H1 (cell line): ENCODE measurements around the gene PCDH19. TPM values are rescaled to one million over a fixed set of nuclear protein-coding genes. Genes with fewer than 3 reads are reported as not detected.

Experiments
- CTCF ChIA-PET: fragments of 300-600 bp; sonication (Branson Sonifier 250); formaldehyde crosslinking; loops from one replicate; lab custom pipeline; 2021; ENCODE audit not compliant: partially characterized antibody; lab: Charles Lee
- POLR2A ChIA-PET: fragments of 300-600 bp; sonication (Branson Sonifier 250); formaldehyde crosslinking; loops from one replicate; lab custom pipeline; 2021; ENCODE audit warnings: inconsistent platforms; ENCODE audit not compliant: partially characterized antibody; lab: Charles Lee
- DNase-seq, 2 experiments: peaks; one replicate each; pipeline versions ENCODE4 v3.0.0 to v3.0.0-alpha.2; 2010 to 2022; ENCODE audit warnings: low spot score in 2 of 2, low read depth in 1 of 2, mixed read lengths in 1 of 2
- FAIRE-seq: peaks from 2 replicates; lab custom pipeline; 2011; peaks lifted over from hg19 to GRCh38; lab: Jason Lieb, UNC
- H2AFZ ChIP-seq: 2 replicates; pipeline ENCODE4 v1.8.1; 2012; ENCODE audit warnings: low read length, inconsistent platforms
- H2AK5ac ChIP-seq: 2 replicates; pipeline ENCODE4 v1.6.1; 2013; ENCODE audit warnings: low read depth, low read length
- H2BK120ac ChIP-seq: replicated peaks from 2 replicates; pipeline ENCODE3; 2013; ENCODE audit warnings: low read depth, low read length, inconsistent platforms
- H2BK12ac ChIP-seq: 2 replicates; pipeline ENCODE4 v1.6.1; 2013; ENCODE audit warnings: low read depth, low read length
- H2BK15ac ChIP-seq: 2 replicates; pipeline ENCODE4 v1.6.1; 2013; ENCODE audit warnings: low read length
- H2BK20ac ChIP-seq: 2 replicates; pipeline ENCODE4 v1.6.1; 2013; ENCODE audit warnings: low read length
- H2BK5ac ChIP-seq: 2 replicates; pipeline ENCODE4 v1.6.1; 2013; ENCODE audit warnings: low read depth, low read length
- H3K14ac ChIP-seq: 2 replicates; pipeline ENCODE4 v1.6.1; 2013; ENCODE audit warnings: inconsistent platforms; ENCODE audit not compliant: insufficient read length
- H3K18ac ChIP-seq: 2 replicates; pipeline ENCODE4 v1.6.1; 2013; ENCODE audit warnings: low read length; ENCODE audit errors: extremely low read depth
- H3K23ac ChIP-seq: 2 replicates; pipeline ENCODE4 v1.6.1; 2013; ENCODE audit warnings: inconsistent platforms; ENCODE audit not compliant: insufficient read length
- H3K23me2 ChIP-seq: 2 replicates; pipeline ENCODE4 v1.6.1; 2013; ENCODE audit warnings: low read depth, low read length
- H3K27ac ChIP-seq: 2 replicates; pipeline ENCODE4 v1.6.1; 2011; ENCODE audit warnings: low read depth, low read length, inconsistent platforms
- H3K27me3 ChIP-seq, 4 experiments: replicated peaks in 1 of 4; 1 replicate in 1 of 4; 2 replicates in 3 of 4; pipeline versions ENCODE4 v1.6.1 to v1.8.1; 2011 to 2013; ENCODE audit warnings: low read length in 3 of 4, mild to moderate bottlenecking in 3 of 4, inconsistent platforms in 2 of 4, mixed read lengths in 2 of 4, moderate library complexity in 1 of 4; ENCODE audit not compliant: control insufficient read depth in 3 of 4, insufficient read depth in 3 of 4; ENCODE audit errors: extremely low read depth in 1 of 4
- H3K36me3 ChIP-seq, 4 experiments: 2 replicates each; pipeline versions ENCODE4 v1.6.1 to v1.8.1; 2011 to 2013; ENCODE audit warnings: mild to moderate bottlenecking in 4 of 4, low read length in 3 of 4, moderate library complexity in 2 of 4, control low read depth in 1 of 4, inconsistent platforms in 1 of 4; ENCODE audit not compliant: insufficient read depth in 4 of 4, control insufficient read depth in 2 of 4
- H3K4ac ChIP-seq: replicated peaks from 2 replicates; pipeline ENCODE3; 2013; ENCODE audit warnings: low read length, low read depth, mixed read lengths, inconsistent platforms; ENCODE audit not compliant: insufficient read length
- H3K4me1 ChIP-seq, 4 experiments: replicated peaks in 1 of 4; 1 replicate in 1 of 4; 2 replicates in 3 of 4; pipeline versions ENCODE4 v1.6.1 to v1.8.1; 2011 to 2013; ENCODE audit warnings: low read length in 3 of 4, inconsistent platforms in 2 of 4, mixed read lengths in 1 of 4; ENCODE audit not compliant: insufficient read depth in 4 of 4, control insufficient read depth in 3 of 4
- H3K4me2 ChIP-seq, 2 experiments: 2 replicates each; pipeline versions ENCODE4 v1.6.1 to v1.8.1; 2011 to 2013; ENCODE audit warnings: low read depth in 2 of 2, low read length in 2 of 2, control low read depth in 1 of 2, inconsistent platforms in 1 of 2, mild to moderate bottlenecking in 1 of 2; ENCODE audit not compliant: insufficient read depth in 1 of 2
- H3K4me3 ChIP-seq, 4 experiments: fragments of 200-600, 300-600 bp in 1 of 4; sonication (generic), shearing (Covaris generic), sonication (Bioruptor Twin) in 1 of 4; 2 replicates each; pipeline versions ENCODE4 v1.5.1 to v1.8.1; 2011 to 2016; ENCODE audit warnings: low read length in 4 of 4, low read depth in 3 of 4, control low read depth in 2 of 4, inconsistent platforms in 2 of 4, mild to moderate bottlenecking in 2 of 4, mixed read lengths in 1 of 4, moderate library complexity in 1 of 4; ENCODE audit not compliant: insufficient read depth in 2 of 4; ENCODE audit errors: extremely low read depth in 1 of 4
- H3K56ac ChIP-seq: replicated peaks from 2 replicates; pipeline ENCODE3; 2013; ENCODE audit warnings: low read depth, mild to moderate bottlenecking, mixed read lengths, low read length, inconsistent platforms; ENCODE audit not compliant: insufficient read length
- H3K79me1 ChIP-seq: 2 replicates; pipeline ENCODE4 v1.6.1; 2013; ENCODE audit warnings: low read depth, low read length, control low read depth
- H3K79me2 ChIP-seq, 2 experiments: 2 replicates each; pipeline versions ENCODE4 v1.6.1 to v1.8.1; 2012 to 2013; ENCODE audit warnings: low read length in 2 of 2, mild to moderate bottlenecking in 2 of 2, inconsistent platforms in 1 of 2; ENCODE audit not compliant: insufficient read depth in 2 of 2, control insufficient read depth in 1 of 2
- H3K9ac ChIP-seq, 4 experiments: replicated peaks in 1 of 4; 1 replicate in 1 of 4; 2 replicates in 3 of 4; pipeline versions ENCODE4 v1.6.1 to v1.8.1; 2011 to 2013; ENCODE audit warnings: low read depth in 3 of 4, low read length in 3 of 4, control low read depth in 2 of 4, mild to moderate bottlenecking in 2 of 4, moderate library complexity in 2 of 4, inconsistent platforms in 1 of 4; ENCODE audit errors: extremely low read depth in 1 of 4
- H3K9me3 ChIP-seq, 2 experiments: 2 replicates each; pipeline versions ENCODE4 v1.6.1 to v1.8.1; 2012 to 2013; ENCODE audit warnings: mild to moderate bottlenecking in 2 of 2, moderate library complexity in 2 of 2, control low read depth in 1 of 2, inconsistent platforms in 1 of 2, low read depth in 1 of 2, low read length in 1 of 2, mixed read lengths in 1 of 2; ENCODE audit not compliant: insufficient read depth in 2 of 2
- H4K20me1 ChIP-seq, 2 experiments: replicated peaks in 1 of 2; 2 replicates each; pipeline versions ENCODE3 to v1.8.1; 2011 to 2013; ENCODE audit warnings: inconsistent platforms in 2 of 2, low read length in 2 of 2, mild to moderate bottlenecking in 1 of 2; ENCODE audit not compliant: insufficient read depth in 2 of 2, control insufficient read depth in 1 of 2
- H4K5ac ChIP-seq: 2 replicates; pipeline ENCODE4 v1.6.1; 2013; ENCODE audit warnings: low read length, low read depth, mixed read lengths, inconsistent platforms; ENCODE audit not compliant: insufficient read length
- H4K8ac ChIP-seq: 2 replicates; pipeline ENCODE4 v1.8.0; 2013; ENCODE audit warnings: mild to moderate bottlenecking, moderate library complexity, low read length, inconsistent platforms; ENCODE audit not compliant: insufficient read depth; ENCODE audit errors: extremely low read depth
- H4K91ac ChIP-seq: replicated peaks from 2 replicates; pipeline ENCODE3; 2013; ENCODE audit warnings: low read length, mixed read lengths, inconsistent platforms; ENCODE audit not compliant: insufficient read length
- TEAD4 ChIP-seq: IDR thresholded peaks from 2 replicates; pipeline ENCODE4 v1.6.1; 2012; ENCODE audit warnings: low read depth, low read length, inconsistent platforms, mixed read lengths
- polyA plus RNA-seq, 7 experiments: library from polyadenylated mRNA; depleted of rRNA in 3 of 7; stranded (reverse) in 5 of 7; unstranded in 2 of 7; fragments of >200 nt in 5 of 7; fragments of 200-250 nt in 2 of 7; gene quantifications; 1 replicate in 5 of 7; 2 replicates in 1 of 7; 4 replicates in 1 of 7; pipeline versions ENCODE4 v1.2.1 to v1.2.3, GENCODE V29; 2011 to 2013; ENCODE audit warnings: missing spikeins in 2 of 7, mixed read lengths in 2 of 7
- total RNA-seq: library from RNA; stranded (reverse); fragmentation: NEBNext Ultra II Directional; extraction: Animal tissue kit (Norgen Biotek cat#: 25700); gene quantifications from 2 replicates; pipeline ENCODE4 v1.2.1, GENCODE V29; 2021

PCDH19 gene
- total and polyA plus RNA-seq, 2 of the 8 experiments (the other 6 are each of a cell fraction or from before 2014, with no cell fraction given) = 0.12 to 1.2 TPM

- no peak for DNase-seq
- no peaks in the 10 kb centered on the region for H3K23me2 ChIP-seq
- no peak overlapping the region for H4K5ac ChIP-seq
- H3K23ac ChIP-seq = no peak overlapping the region
- no peak overlapping the region for H3K18ac ChIP-seq
- H3K4ac ChIP-seq = no peak overlapping the region
- no peaks in the 10 kb centered on the region for H3K79me1 ChIP-seq
- H2BK20ac ChIP-seq = no peak overlapping the region
- ChIA-PET CTCF (interaction anchor here (1.0 to 2.9 kb wide), 2 partner anchors 13 to 22 kb away, joined by 4 to 19 read pairs; no protein-coding TSS in a partner anchor), POLR2A (no interaction called here)
- no peak overlapping the region for H3K14ac ChIP-seq
- H3K27me3 ChIP-seq = no peaks in the 10 kb centered on the region
- no peak overlapping the region for H2BK120ac ChIP-seq
- no peak overlapping the region for H2BK5ac ChIP-seq
- no peak overlapping the region for H2BK12ac ChIP-seq
- 0 out of 4 replicates have a peak overlapping the region, but pooled peaks of 1 of the 2 experiments have one; percentile 11 for H3K4me2 ChIP-seq
- peaks cover 0 to 9% (median 4%) of the 10 kb centered on the region in 4 experiments; a peak in 4 of 7 replicates for H3K4me1 ChIP-seq
- no peak overlapping the region for H3K56ac ChIP-seq
- TF ChIP-seq TEAD4 = no peak
- H2BK15ac ChIP-seq = no peak overlapping the region
- H3K9me3 ChIP-seq = no peaks in the 10 kb centered on the region
- no peak overlapping the region for H3K9ac ChIP-seq
- H3K79me2 ChIP-seq = no peaks in the 10 kb centered on the region
- no peak overlapping the region for H2AK5ac ChIP-seq
- H4K8ac ChIP-seq = no peak overlapping the region
- H4K91ac ChIP-seq = no peak overlapping the region
- H3K4me3 ChIP-seq = no peak overlapping the region
- no peaks in the 10 kb centered on the region for H3K36me3 ChIP-seq
- peak; percentile 74 for FAIRE-seq
- H4K20me1 ChIP-seq = no peaks in the 10 kb centered on the region
- H2AFZ ChIP-seq = no peak overlapping the region
- no peak overlapping the region for H3K27ac ChIP-seq
Measured at GRCh38 chrX:100435726-100436125, 25.7 kb upstream of the PCDH19 start.
